NCI-H146 (cell line): ENCODE results near the gene PRKAR1A.

Source experiments
- DNase-seq: peaks from one replicate; lab custom pipeline; 2025; lab: John Stamatoyannopoulos, UW

The PRKAR1A gene

DNA sequence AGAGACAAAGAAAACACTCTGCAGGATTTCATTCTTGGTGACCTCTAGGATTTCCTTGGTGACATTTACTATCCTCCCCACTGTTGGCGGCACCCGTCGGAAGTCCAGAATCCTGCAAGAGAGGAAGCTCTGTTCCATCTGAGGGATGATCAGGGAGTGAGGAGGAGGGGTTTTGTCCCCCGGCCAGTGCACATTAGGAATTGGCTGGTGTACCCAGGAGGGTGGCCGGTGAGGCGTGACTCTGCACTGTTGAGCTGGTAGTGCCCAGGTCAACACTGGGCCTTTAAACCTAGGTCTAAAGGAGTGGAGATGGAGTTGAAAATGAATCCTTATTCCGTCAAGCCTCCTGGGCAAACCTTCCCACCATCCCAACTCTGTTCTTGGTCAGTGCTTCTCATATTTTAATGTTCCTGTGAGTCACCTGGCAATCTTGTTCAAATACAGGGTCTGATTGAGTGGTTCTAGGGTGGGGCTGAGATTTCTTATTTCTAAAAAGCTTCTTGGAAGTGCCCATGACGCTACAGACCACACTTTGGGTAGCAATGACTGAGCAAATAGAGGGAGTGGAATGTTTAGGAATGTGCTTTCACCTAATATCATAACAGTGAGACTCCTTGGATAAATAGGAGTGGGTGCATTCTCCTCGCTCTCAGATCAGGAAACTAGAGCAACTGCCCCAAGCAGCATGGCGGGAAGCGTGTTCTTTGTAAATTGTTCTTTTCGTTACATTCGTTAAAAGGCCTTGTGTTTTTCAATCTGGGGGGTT, 30.7 kb downstream of the PRKAR1A start:
- DNase-seq, result no peak

DNA sequence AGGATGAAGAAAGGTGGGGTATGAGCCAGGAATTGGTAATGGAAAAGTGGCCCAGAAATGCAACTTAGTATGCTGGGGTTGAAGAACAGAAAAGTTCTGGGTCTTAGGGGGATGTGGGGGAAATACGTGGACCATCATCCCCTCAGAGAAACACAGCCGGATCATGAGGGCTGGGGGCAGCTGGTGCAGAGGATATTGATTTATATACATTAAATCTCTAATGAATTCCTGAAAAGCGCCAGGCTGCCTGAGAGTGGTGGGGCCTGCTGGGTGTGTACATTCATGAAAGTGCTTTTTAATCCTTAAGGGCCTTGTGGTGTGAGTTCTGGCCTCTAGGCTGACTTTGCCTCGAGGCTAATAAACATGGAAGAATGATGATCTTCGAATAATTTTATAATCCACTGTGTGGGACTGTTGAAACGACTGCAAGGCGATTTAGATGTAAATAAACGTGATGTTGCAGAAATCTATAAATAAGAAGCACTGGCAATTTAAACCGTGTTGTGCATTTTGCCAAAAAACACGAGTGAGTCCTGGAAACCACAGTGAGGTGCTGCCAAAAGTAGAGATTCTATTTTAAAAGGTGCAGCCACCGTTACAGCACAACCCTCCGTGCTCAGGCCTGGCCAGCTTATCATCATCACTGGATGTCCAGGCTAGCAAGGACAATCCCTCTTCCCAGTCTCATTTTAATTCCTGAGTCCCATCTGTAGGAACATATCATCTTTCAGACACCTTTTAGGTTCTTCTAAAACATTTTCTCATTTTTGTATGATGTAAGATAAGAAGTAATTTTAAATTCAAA, 32.1 kb downstream of the PRKAR1A start:
- peak; percentile 2 for DNase-seq

DNA sequence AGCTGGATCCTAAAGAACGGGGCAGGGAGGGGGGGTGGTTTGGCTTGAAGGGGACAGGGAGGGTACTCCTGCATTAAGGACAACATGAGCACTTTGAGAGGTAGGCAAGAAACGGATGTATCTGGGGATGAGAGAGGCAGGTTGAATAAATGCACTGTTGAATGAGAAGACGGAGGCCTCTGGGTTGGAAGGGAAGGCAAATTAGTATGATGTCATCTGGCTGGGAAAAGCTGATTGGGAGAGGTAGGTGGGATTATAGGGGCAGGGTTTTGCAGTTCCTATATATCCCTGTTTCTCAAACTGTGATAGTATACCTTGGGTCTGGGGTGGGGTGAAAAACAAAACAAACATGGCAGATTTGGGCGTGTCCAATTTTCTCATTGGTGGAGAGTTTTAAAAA, 44.3 kb downstream of the PRKAR1A start:
- no peak for DNase-seq

DNA sequence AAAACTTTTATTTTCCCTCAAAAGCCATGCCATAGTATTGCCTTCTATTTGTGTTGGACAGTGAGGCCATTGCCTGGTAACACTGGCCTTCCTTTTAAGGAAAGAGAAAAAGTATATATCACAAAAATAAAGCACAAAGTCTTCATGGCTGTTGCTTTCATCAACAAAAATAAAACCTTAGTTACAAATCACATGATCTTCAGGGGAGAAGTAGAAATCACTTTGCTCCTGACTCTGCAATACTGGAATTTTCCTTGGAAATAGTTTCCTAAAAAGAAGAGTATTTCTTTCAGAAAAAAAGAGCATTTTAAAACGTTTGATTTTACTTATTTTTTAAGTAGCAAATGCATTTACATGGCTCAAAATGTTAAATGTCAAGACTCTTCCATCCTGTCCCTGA, 47.1 kb downstream of the PRKAR1A start:
- no peak for DNase-seq

DNA sequence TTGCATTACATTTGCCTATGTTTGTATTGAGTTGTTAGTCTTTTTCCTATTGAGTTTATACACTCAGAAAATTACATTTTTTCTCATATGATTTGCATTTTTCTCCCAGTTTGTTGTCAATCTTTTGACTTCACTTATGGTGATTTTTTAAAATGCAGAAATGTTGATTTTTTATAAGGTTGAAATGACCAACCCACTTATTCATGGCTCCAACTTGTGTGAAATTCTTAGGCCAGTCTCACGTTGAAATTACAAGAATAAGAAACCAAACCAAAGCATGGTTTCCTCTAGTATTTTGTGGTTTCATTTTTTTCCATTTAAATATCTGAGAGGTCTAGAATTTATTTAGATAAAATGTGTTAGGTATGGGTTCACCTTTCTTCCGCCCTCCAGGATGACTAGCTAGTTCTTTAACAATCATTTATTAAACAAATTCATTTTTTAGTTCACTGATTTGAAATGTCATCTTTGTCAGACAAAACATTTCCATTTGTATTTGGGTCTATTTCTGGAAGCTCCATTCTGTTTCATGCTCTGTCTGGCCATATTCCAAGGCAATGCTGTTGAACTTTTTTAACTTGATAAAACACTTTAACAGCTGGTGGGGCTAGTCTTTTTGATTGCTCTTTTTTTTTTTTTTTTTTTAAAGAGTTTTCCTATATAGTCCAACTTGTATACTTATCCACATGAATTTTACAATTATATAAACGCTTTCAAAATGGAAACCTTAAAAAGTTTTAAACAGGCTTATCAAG, 48.9 kb downstream of the PRKAR1A start:
- no peak for DNase-seq

DNA sequence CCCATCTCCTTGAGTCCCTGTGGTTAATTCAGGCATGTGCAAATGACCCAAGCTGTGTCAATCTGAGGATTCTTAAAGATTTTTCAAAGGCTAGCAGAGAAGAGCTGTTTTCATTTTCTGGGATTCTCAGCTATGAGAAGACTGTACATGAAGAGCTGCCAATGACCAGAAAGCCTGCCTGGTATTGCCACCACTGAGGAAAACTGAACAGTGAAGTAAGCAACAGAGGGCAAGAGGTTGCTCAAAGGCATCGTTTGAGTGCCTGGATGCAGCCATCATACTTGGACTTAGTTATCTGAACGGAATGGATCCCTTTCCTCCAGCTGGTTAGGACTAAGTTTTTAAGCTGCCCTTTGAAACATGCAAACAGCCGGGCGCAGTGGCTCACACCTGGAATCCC, 50.5 kb downstream of the PRKAR1A start:
- no peak for DNase-seq

DNA sequence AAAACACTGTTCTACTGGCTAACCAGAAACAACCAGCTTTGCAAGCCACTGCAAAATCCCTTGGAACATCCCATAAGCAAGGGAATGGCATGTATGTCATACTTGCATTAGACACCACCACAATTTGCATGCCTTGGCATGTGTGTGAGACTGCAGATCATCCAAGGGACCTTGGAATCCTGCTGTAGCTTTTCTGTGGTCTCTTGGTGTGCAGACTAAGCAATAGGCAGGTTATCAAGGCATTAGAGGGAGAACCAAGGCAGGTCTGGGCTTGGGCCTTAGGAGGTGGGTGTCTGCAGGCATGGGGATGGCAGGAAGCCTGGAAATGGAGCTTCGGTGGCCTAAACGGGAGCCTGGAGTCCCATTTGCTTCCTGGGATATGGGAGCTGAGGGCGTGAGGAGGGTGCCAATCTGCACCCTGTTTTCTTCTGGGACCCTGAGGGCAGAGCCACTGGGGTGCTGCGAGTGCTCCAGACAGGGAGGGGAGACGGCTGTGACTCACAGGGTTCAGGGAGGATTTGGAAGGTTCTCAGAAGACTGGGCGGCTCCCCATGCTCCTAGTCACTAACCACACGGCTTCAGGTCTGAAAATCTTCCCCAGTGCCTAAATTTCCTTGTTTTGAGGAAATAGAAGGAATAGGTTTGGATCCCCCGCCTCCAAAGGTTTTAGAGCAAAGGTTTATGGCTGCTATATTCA, 52.3 kb downstream of the PRKAR1A start:
- DNase-seq, result no peak

DNA sequence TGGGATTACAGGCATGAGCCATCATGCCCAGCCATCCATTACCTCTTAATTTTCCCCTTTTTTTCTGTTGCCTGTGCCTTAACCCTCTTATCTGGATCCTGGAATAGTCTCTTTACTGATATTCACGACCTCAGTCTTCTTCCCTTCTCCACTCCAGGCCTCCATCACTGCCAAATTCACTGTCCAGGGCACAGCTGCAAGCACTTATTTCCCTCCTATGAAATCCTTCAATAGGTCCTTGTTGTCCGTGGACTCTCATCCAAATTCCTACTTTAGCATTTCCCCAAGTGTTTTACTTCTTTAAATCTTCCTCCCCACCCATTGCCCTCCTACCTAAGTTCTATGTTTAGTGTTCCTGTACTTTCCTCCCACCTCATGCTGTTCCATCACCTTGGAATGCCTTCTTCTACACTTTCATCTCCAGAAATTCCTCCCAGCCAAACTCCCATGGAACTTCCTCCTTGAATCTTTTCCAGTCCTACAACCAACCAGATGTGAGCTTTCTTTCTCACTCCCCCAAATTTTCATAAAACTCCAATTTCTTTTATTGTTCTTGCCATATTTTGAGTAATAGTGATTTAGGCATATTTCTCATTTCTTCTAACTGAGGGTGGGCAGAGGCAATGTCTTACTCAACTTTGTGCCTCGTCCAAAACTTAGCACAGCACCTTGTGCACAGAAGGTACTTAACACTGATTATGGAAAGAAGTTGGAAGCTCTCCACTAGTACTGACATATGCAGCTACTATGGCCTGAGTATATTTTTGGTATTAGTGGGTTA, 53.6 kb downstream of the PRKAR1A start:
- DNase-seq, result no peak

DNA sequence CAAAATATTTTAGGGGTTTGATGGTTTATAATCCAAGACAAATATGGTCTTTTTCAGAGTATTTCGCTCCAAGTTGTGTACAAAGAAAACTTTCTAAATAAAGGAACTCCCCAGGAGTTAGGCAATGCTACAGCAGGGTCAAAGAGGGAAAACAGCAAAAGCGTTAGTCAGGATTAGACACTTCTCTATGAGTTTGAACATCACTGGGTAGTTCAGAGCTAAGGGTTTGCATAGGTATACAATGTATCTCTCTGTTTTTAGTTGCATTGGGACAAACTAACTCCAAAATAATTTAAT, 54.2 kb downstream of the PRKAR1A start:
- no peak for DNase-seq

DNA sequence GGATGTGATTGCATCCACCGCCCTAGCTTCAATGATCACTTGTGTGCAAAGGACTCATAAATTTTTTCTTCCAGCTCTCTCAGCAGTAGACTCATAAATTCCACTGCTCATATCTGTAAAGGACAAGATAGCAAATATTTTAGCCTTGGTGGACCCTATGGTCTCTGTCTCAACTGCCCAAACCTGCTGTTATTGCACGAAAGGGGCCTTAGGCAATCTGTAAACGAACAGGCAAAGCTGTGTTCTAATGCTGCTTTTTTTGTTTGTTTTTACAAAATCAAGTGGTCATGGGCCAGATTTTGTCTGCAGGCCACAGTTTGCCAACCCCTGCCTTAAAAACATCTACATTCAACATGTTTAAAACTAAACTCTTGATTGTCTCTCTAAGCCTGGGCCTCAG, 54.8 kb downstream of the PRKAR1A start:
- DNase-seq, result no peak

DNA sequence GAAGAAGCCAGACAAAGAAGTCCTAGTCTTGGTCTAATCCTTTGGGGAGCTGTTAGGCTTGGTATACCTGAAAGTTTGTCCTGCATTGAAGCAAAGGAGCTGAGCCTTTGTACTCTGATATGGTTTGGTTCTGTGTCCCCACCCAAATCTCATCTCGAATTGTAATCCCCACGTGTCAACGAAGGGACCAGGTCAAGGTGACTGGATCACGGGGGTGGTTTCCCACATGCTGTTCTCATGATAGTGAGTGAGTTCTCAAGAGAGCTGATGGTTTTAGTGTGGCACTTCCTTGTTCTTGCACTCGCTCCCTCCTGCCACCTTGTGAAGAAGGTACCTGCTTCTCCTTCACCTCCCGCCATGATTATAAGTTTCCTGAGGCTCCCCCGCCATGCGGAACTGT, 55.4 kb downstream of the PRKAR1A start:
- DNase-seq, result no peak

DNA sequence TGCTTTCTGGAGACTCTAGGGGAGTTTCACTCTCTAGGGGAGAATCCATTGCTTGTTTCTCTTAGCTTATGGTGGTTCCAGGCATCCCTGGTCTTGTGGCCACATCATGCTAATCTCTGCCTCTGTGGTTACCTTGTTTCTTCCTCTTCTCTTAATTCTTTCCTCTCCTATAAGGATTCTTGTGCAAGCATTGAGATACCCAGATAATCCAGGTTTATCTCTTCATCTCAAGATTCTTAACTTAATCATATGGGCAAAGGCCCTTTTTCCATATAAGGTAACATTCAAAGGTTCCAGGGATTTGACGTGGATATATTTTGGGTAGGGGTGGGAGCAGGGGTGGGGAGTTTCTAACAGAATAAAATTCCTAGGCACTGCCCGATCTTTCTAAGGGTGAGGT, 56.4 kb downstream of the PRKAR1A start:
- no peak for DNase-seq

DNA sequence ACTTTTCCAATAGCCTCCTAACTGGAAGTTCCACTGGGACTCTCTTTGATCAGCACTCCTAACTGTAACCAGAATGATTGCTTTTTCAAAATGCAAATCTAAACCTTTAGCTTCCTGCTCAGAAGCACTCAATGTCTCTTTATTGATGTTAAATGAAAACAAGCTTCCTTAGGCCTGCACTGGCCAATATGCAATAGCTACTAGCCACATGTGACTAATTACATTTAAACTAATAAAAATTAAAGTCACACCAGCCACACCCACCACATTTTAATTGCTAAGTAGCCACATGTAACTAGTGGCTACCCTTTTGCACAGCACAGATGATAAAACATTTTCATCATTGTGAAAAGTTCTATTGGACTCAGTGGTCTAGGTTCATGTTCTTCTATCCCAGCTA, 57.1 kb downstream of the PRKAR1A start:
- DNase-seq, result no peak

DNA sequence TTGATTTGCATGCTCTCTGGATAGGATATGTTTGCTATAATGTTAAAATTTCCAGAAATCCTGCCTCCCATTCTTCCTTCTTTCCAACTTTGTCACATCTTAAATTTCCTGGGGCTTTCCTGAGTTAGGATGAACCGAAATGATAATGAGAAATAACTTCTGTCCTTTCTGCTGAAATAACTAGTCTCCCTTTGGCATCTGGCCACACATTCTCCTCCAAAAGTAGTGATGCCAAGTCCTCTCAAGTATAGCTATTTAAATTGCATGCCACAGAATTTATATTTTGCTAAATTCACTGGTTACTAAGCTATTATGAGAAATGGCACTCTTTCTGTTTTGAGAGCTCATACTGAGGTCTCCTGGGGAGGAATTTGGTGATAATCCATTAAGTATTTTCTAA, 58.3 kb downstream of the PRKAR1A start:
- no peak for DNase-seq

DNA sequence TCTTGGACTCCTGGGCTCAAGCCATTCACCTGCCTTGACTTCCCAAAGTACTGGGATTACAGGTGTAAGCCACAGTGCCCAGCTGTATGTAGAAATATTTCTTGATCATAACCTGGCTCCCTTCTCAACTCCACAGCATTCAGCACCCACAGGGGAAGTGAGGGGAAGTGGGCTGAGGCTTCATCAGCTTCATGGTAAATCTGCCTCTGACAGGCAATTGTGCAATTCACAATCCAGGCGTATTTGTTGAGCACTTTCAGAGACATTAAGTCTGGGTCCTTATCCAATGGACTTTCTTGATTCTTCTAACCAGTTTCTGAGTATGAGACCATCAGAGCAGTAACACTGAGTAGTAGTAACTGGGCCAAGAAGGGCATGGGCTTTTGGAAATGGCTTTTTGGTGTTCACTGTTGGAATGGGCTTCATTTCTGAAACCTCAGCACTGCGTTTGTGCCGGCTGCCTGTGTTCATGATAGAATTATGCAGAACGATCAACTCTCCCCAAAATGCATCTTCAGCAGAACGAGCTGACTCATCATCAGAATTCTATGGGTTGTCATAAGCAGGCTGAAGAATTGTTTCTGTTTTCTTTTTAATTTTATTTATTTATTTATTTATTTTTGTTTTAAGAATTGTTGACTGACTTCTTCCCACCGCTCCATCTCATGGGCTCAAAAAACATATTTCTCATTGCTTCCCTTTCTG, 60.1 kb downstream of the PRKAR1A start:
- DNase-seq, result no peak

DNA sequence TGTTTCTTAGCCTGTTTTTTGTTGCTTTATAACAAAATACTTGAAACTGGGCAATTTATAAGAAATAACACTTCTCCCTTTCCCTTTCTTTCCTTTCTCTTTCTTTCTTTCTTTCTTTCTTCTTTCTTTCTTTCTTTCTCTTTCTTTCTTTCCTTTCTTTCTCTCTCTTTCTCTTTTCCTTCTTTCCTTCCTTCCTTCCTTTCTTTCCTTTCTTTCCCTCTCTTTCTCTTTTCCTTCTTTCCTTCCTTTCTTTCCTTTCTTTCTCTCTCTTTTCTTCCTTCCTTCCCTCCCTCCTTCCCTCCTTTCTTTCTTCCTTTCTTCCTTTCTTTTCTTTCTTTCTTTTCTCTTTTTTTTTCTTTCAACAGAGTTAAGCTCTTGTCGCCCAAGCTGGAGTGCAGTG, 61.1 kb downstream of the PRKAR1A start:
- no peak for DNase-seq

DNA sequence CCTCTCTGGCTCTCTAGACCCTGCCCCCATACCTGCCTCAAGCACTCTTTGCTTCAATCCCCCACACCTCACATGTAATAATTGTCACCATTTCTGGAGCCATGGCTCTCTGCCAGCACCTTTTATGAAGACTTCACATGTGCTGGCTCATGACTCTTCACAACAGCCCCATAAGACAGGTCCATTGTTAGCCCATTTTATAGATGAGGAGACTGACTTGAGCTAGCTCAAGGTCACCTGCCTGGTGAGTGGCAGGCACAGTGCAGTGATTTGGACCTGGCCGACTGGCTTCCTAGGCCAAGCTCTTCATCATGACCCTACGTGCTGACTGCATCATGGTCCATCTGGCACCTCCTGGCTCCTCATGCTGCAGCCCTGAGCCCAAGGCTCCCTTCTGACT, 63.9 kb downstream of the PRKAR1A start:
- DNase-seq, result no peak

DNA sequence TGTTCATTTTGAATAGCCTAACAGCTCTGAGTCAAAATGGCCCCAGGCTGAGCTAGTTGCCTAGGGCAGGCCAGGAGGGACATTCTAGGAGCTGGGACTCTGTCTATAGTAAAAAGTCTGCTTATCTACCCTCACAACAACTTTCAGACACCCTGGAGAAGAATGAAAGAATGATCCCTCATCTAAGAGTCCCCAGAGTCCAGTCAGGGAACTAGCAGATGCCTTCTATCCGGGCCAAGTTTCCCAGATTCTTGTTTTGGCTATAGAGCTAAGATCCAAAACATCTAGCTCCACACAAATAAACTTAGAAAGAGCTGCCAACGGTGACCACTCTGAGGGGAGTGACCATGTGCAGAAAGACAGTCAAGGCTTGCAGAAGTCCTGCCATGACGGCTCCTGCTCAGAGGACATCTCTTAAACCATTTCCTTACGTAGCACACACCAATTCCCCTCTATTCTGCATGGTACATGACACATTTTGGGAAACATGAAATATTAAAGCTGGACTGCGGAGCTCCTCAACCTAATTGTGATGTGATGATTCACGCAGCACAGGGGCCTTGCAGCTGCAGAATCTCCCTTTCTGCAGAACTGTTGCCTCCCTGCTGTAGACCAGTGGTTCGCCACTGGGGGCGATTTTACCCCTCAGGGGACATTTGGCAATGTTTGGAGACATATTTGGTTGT, 64.7 kb downstream of the PRKAR1A start:
- no peak for DNase-seq

DNA sequence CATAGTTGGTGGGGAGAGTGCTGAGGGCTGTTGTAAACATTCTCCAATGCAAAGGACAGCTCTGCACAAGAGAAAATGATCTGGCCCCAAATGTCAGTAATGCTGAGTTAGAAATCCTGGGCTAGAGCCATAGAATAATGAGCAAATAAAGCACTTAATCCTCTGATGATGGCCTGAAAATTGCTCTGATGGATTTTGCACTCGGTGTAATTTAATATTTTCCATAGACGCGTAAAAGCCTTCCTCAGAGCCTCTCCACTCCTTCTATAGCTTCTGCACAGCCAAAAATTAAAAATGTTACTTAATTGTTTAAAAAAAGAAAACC, 65.2 kb downstream of the PRKAR1A start:
- no peak for DNase-seq

DNA sequence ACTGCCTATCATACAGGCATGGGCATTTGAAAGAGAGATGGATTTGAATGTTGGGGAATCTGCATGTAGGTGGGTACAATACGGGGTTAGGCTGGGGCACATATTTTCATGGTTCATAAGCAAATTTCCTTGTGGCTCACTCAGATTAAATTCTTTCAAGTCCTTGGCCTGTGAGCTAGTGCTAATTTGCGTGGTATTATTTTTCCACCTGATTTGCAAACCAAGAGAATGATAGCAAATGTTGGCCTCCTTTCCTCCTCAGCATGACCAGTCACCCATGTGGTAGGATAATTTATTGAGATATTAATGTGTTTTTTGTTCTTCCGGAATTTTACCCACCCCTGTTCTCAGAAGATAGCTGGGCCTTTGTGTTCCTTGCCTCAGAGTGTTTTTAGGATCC, 66.0 kb downstream of the PRKAR1A start:
- no peak for DNase-seq
